Measurements from ENCODE around the gene JAZF1. TPM values are rescaled to one million over a fixed set of nuclear protein-coding genes. Genes with fewer than 3 reads are reported as not detected.

The JAZF1 gene
- total RNA-seq, 2 donors from 2014 or later, result 9.3 to 37.4 TPM

DNA sequence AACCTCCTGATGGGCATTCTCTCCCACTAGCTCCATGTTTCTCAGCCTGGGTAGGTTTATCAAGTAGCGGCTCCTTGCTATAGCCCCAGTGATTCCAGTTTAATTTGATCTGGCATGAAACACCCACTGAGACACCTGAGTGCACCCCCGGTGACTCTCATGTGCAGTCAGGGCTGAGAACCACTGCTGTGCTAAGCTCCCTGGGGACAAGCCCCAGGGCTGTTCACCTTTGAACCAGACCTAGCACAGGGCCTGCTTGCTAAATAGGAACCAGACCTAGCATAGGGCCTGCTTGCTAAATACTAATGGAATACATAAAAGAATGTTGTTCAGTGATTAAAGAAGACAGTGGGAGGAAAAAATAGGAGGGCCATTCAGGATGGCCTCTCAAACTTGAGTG lies 167.6 kb downstream of the JAZF1 start:
- intact Hi-C loops (cut with DNase I), result no loop called here
- Histone ChIP-seq H3K36me3 (no peaks in the 10 kb centered on the region), H3K9me3 (no peaks in the 10 kb centered on the region), H3K27ac (no peak overlapping the region), H3K4me1 (replicated peaks) (no peaks in the 10 kb centered on the region), H3K27me3 (replicated peaks; ENCODE audit: insufficient read depth) (no peaks in the 10 kb centered on the region), H3K4me3 (no peak overlapping the region)
- DNase-seq (ENCODE audit: low spot score), result no peak
- no peak for TF ChIP-seq POLR2AphosphoS5 (IDR thresholded peaks at IDR 0.05)
- no peak for TF ChIP-seq POLR2A (IDR thresholded peaks at IDR 0.05)
- TF ChIP-seq, protein P1, sequence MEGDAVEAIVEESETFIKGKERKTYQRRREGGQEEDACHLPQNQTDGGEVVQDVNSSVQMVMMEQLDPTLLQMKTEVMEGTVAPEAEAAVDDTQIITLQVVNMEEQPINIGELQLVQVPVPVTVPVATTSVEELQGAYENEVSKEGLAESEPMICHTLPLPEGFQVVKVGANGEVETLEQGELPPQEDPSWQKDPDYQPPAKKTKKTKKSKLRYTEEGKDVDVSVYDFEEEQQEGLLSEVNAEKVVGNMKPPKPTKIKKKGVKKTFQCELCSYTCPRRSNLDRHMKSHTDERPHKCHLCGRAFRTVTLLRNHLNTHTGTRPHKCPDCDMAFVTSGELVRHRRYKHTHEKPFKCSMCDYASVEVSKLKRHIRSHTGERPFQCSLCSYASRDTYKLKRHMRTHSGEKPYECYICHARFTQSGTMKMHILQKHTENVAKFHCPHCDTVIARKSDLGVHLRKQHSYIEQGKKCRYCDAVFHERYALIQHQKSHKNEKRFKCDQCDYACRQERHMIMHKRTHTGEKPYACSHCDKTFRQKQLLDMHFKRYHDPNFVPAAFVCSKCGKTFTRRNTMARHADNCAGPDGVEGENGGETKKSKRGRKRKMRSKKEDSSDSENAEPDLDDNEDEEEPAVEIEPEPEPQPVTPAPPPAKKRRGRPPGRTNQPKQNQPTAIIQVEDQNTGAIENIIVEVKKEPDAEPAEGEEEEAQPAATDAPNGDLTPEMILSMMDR (IDR thresholded peaks at IDR 0.05), result no peak
- WGBS, result 98% methylated on average over 2 of the region's 2 CpGs

DNA sequence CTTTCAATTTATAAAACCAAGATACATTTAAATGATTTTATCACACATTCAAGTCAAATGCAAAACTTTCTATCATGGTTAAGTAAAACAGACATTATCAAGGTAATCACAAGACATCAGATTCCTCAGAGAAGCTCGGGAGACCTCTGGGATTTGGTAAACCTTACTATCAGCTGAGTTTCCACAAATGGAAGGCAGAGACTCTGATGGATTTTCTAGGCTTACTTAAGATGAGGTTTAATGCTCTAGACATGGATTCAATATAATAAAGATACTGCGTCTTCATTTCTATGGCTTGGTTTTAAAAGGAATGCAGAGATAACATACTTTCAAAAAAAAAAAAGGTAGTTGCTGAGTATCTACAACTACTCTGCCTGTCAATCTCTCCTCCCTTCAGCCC lies 171.7 kb downstream of the JAZF1 start:
- Histone ChIP-seq H3K27me3 (replicated peaks; ENCODE audit: insufficient read depth) (no peaks in the 10 kb centered on the region), H3K4me3 (no peak overlapping the region), H3K27ac (no peak overlapping the region), H3K9me3 (no peaks in the 10 kb centered on the region), H3K4me1 (replicated peaks) (no peaks in the 10 kb centered on the region), H3K36me3 (no peaks in the 10 kb centered on the region)
- DNase-seq (ENCODE audit: low spot score), result no peak
- 85% methylated on average over 2 of the region's 2 CpGs for WGBS
- intact Hi-C loops (cut with DNase I), result no loop called here
- TF ChIP-seq POLR2AphosphoS5 (IDR thresholded peaks at IDR 0.05) (no peak), POLR2A (IDR thresholded peaks at IDR 0.05) (no peak)
- TF ChIP-seq, protein P1 (IDR thresholded peaks at IDR 0.05), result no peak

DNA sequence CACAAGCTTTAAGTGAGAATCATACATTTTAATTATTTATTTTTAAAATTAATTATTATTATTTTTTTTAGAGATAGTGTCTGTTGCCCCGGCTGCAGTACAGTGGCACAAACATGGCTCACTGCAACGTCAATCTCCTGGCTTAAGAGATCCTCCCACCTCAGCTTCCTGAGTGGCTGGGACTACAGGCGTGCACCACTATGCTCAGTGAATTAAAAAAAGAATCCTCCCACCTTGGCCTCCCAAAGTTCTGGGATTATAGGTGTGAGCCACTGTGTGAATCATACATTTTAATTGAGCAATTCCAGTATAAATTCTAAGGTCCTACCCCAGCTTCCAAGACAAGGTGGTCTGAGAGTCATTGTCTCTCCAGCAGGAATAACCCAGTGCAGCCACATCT lies 172.4 kb downstream of the JAZF1 start:
- Histone ChIP-seq H3K9me3 (no peaks in the 10 kb centered on the region), H3K36me3 (no peaks in the 10 kb centered on the region), H3K4me3 (no peak overlapping the region), H3K27ac (no peak overlapping the region), H3K27me3 (replicated peaks; ENCODE audit: insufficient read depth) (no peaks in the 10 kb centered on the region), H3K4me1 (replicated peaks) (no peaks in the 10 kb centered on the region)
- WGBS, result 65% methylated on average over 3 of the region's 3 CpGs
- TF ChIP-seq POLR2AphosphoS5 (IDR thresholded peaks at IDR 0.05), result no peak
- intact Hi-C loops (cut with DNase I), result no loop called here
- DNase-seq (ENCODE audit: low spot score), result no peak

DNA sequence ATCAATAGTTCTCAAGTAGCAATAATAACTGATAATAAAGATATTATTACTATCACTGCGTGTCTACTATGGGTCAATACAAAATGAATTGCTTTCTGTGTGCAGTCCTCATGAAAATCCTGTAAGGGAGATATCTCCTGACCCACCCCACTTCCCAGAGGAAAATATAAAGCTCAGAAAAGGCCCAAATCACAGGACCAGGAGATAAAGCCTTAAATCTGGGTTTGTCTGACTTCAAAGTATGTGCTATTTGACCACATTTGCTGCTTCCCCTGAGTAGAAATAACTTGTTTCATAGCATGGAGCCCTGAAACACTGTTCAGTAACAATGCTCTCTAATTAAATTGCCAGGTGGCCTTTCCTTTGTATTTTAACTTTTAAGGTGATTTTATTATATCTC lies 174.1 kb downstream of the JAZF1 start:
- H3K4me3 ChIP-seq, result no peak overlapping the region
- H3K36me3 ChIP-seq, result no peaks in the 10 kb centered on the region
- H3K9me3 ChIP-seq, result no peaks in the 10 kb centered on the region
- DNase-seq (ENCODE audit: low spot score), result no peak
- no peak overlapping the region for H3K27ac ChIP-seq
- no peaks in the 10 kb centered on the region for H3K27me3 ChIP-seq (replicated peaks; ENCODE audit: insufficient read depth)
- no peaks in the 10 kb centered on the region for H3K4me1 ChIP-seq (replicated peaks)
- intact Hi-C loops (cut with DNase I), result no loop called here
- 97% methylated on average over 1 of the region's 1 CpG for WGBS
- TF ChIP-seq, protein P1 (IDR thresholded peaks at IDR 0.05), result no peak
- TF ChIP-seq POLR2AphosphoS5 (IDR thresholded peaks at IDR 0.05) (no peak), POLR2A (IDR thresholded peaks at IDR 0.05) (no peak)

DNA sequence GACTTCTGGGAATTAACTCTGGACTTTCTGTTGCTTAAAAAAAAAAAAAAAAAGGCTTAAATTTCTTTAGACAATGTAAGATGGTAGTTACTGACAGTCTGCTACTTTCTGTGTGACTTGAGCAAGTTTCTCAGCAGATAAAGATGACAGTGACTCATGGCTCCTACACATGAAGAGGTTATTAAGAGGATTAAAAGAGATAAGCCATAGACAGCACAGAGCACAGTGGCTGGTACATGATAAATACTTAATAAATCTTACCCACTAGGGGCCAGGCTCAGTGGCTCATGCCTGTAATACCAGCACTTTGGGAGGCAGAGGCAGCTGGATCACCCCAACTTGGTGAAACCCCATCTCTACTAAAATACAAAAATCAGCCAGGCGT lies 174.8 kb downstream of the JAZF1 start:
- H3K27me3 ChIP-seq (replicated peaks; ENCODE audit: insufficient read depth), result no peaks in the 10 kb centered on the region
- no peaks in the 10 kb centered on the region for H3K36me3 ChIP-seq
- 94% methylated on average over 1 of the region's 1 CpG for WGBS
- no peak for DNase-seq (ENCODE audit: low spot score)
- intact Hi-C loops (cut with DNase I), result no loop called here
- TF ChIP-seq POLR2AphosphoS5 (IDR thresholded peaks at IDR 0.05) (no peak), POLR2A (IDR thresholded peaks at IDR 0.05) (no peak)
- TF ChIP-seq, protein P1 (IDR thresholded peaks at IDR 0.05), result no peak
- H3K27ac ChIP-seq, result no peak overlapping the region
- no peak overlapping the region for H3K4me3 ChIP-seq
- no peaks in the 10 kb centered on the region for H3K4me1 ChIP-seq (replicated peaks)
- H3K9me3 ChIP-seq, result no peaks in the 10 kb centered on the region

Data from prostate gland (tissue), 2 donors.